Keratinocyte (primary cell): Measurements from ENCODE around the gene MTHFD2L. TPM values are rescaled to one million over a fixed set of nuclear protein-coding genes. Genes with fewer than 3 reads are reported as not detected.

Source experiments
- DNase-seq: peaks from one replicate; pipeline ENCODE4 v3.0.0-alpha.2; 2011; ENCODE audit warnings: low read depth, missing footprints, low spot score
- FAIRE-seq: peaks from 2 replicates; lab custom pipeline; 2011; peaks lifted over from hg19 to GRCh38; lab: Jason Lieb, UNC
- H2AFZ ChIP-seq: 2 replicates; pipeline ENCODE4 v1.6.0; 2012; ENCODE audit warnings: low read length, control low read depth, inconsistent platforms; ENCODE audit not compliant: control insufficient read depth
- H3K27ac ChIP-seq: 2 replicates; pipeline ENCODE4 v1.5.1; 2011; ENCODE audit warnings: low read length; ENCODE audit not compliant: control insufficient read depth, insufficient read depth
- H3K27me3 ChIP-seq: 3 replicates; pipeline ENCODE4 v1.6.0; 2011; ENCODE audit warnings: low read length; ENCODE audit not compliant: control insufficient read depth, insufficient read depth; ENCODE audit errors: extremely low read depth
- H3K36me3 ChIP-seq, 2 experiments: 2 replicates in 1 of 2; 3 replicates in 1 of 2; pipeline ENCODE4 v1.5.1; 2011; ENCODE audit warnings: low read length in 2 of 2, mild to moderate bottlenecking in 1 of 2; ENCODE audit not compliant: control insufficient read depth in 2 of 2, insufficient read depth in 2 of 2; ENCODE audit errors: extremely low read depth in 1 of 2
- H3K4me1 ChIP-seq: 3 replicates; pipeline ENCODE4 v1.5.1; 2011; ENCODE audit warnings: low read length; ENCODE audit not compliant: control insufficient read depth, insufficient read depth; ENCODE audit errors: extremely low read depth
- H3K4me2 ChIP-seq: 3 replicates; pipeline ENCODE4 v1.6.0; 2011; ENCODE audit warnings: low read depth, low read length; ENCODE audit not compliant: control insufficient read depth, insufficient read depth; ENCODE audit errors: extremely low read depth
- H3K4me3 ChIP-seq, 3 experiments: fragments of 200-600 bp in 1 of 3; sonication (generic) in 1 of 3; 2 replicates in 2 of 3; 3 replicates in 1 of 3; pipeline ENCODE4 v1.5.1; 2011 to 2016; ENCODE audit warnings: low read length in 3 of 3, mild to moderate bottlenecking in 3 of 3, control low read depth in 2 of 3, inconsistent platforms in 1 of 3, low read depth in 1 of 3, mixed read lengths in 1 of 3, mixed run types in 1 of 3, moderate library complexity in 1 of 3; ENCODE audit not compliant: control insufficient read depth in 2 of 3, insufficient read depth in 2 of 3; ENCODE audit errors: extremely low read depth in 1 of 3
- H3K79me2 ChIP-seq: 2 replicates; pipeline ENCODE4 v1.6.0; 2012; ENCODE audit warnings: low read length; ENCODE audit not compliant: control insufficient read depth, insufficient read depth
- H3K9ac ChIP-seq: 3 replicates; pipeline ENCODE4 v1.6.0; 2011; ENCODE audit warnings: low read length; ENCODE audit not compliant: control insufficient read depth, insufficient read depth; ENCODE audit errors: extremely low read depth
- H3K9me1 ChIP-seq: 3 replicates; pipeline ENCODE4 v1.6.0; 2011; ENCODE audit warnings: low read length; ENCODE audit not compliant: control insufficient read depth, insufficient read depth; ENCODE audit errors: extremely low read depth
- H3K9me3 ChIP-seq: 2 replicates; pipeline ENCODE4 v1.5.1; 2012; ENCODE audit warnings: low read depth, low read length; ENCODE audit not compliant: control insufficient read depth
- H4K20me1 ChIP-seq: 3 replicates; pipeline ENCODE4 v1.6.0; 2011; ENCODE audit warnings: low read length; ENCODE audit not compliant: control insufficient read depth, insufficient read depth; ENCODE audit errors: extremely low read depth
- CTCF ChIP-seq, 3 experiments: IDR thresholded peaks in 1 of 3; conservative IDR thresholded peaks in 1 of 3; optimal IDR thresholded peaks in 1 of 3; 2 replicates in 2 of 3; 3 replicates in 1 of 3; pipeline versions ENCODE3 to v1.5.1; 2011; ENCODE audit warnings: low read length in 3 of 3, mild to moderate bottlenecking in 3 of 3, moderate library complexity in 2 of 3, control low read depth in 1 of 3, inconsistent platforms in 1 of 3; ENCODE audit not compliant: insufficient read depth in 2 of 3; ENCODE audit errors: extremely low read depth in 1 of 3
- EZH2 ChIP-seq: IDR thresholded peaks from one replicate; pipeline ENCODE4 v1.6.1; 2012; ENCODE audit warnings: inconsistent platforms, mild to moderate bottlenecking, low read length, moderate library complexity
- dilution Hi-C: fragments of 300-500 bp; cut with MboI; formaldehyde crosslinking; loops from one replicate; pipeline ENCODE4 v1.7.0; 2020; ENCODE audit warnings: low sequenced_read_pairs; ENCODE audit not compliant: extremely low pct_ligation_motif_present
- polyA plus RNA-seq, 5 experiments: library from polyadenylated mRNA; depleted of rRNA in 3 of 5; stranded (reverse) in 3 of 5; stranded (forward) in 1 of 5; unstranded in 1 of 5; fragments of >200 nt; gene quantifications; 1 replicate in 1 of 5; 2 replicates in 3 of 5; 3 replicates in 1 of 5; pipeline versions ENCODE4 v1.2.1 to v1.2.3, GENCODE V29; 2011 to 2012; ENCODE audit warnings: missing spikeins in 2 of 5, low read depth in 1 of 5, low replicate concordance in 1 of 5

MTHFD2L gene
- polyA plus RNA-seq, 1 donor (not counting 4 experiments of a cell fraction or from before 2014, with no cell fraction given): 30.4 TPM

- dilution Hi-C loops: no loop called here
- peak; percentile 66 for FAIRE-seq
- Histone ChIP-seq H3K79me2 (no peaks in the 10 kb centered on the region), H3K4me3 (no peak overlapping the region), H3K36me3 (peaks cover 0 to 5% of the 10 kb centered on the region in 2 experiments), H3K9me3 (no peaks in the 10 kb centered on the region), H4K20me1 (no peaks in the 10 kb centered on the region), H3K27ac (no peak overlapping the region), H3K9me1 (no peaks in the 10 kb centered on the region), H2AFZ (no peak overlapping the region), H3K4me2 (no peak overlapping the region), H3K27me3 (no peaks in the 10 kb centered on the region), H3K9ac (no peak overlapping the region), H3K4me1 (peaks cover 10% of the 10 kb centered on the region)
- no peak for TF ChIP-seq CTCF (optimal IDR thresholded peaks at IDR 0.05 in 1 of 3, IDR thresholded peaks at IDR 0.05 in 1 of 3, conservative IDR thresholded peaks at IDR 0.05 in 1 of 3; ENCODE audit: extremely low read depth in 1 of 3, insufficient read depth in 2 of 3, low read length in 3 of 3)
- no peak for TF ChIP-seq EZH2
- peak; percentile 41 for DNase-seq
These were observed 65.9 kb downstream of the MTHFD2L start for GRCh38 chr4:74223801-74224200.

GRCh38 chr4:74228691-74229640 lies 71.0 kb downstream of the MTHFD2L start:
- Histone ChIP-seq H3K9me3 (no peaks in the 10 kb centered on the region), H3K9ac (no peak overlapping the region), H3K4me1 (peaks cover 15% of the 10 kb centered on the region), H3K4me3 (no peak overlapping the region), H2AFZ (no peak overlapping the region), H3K27me3 (no peaks in the 10 kb centered on the region), H3K79me2 (no peaks in the 10 kb centered on the region), H3K36me3 (peaks cover 0 to 5% of the 10 kb centered on the region in 2 experiments), H3K27ac (no peak overlapping the region), H4K20me1 (no peaks in the 10 kb centered on the region), H3K4me2 (no peak overlapping the region), H3K9me1 (no peaks in the 10 kb centered on the region)
- DNase-seq (peak; percentile 57), FAIRE-seq (peak; percentile 90)
- TF ChIP-seq EZH2 (no peak), CTCF (optimal IDR thresholded peaks at IDR 0.05 in 1 of 3, IDR thresholded peaks at IDR 0.05 in 1 of 3, conservative IDR thresholded peaks at IDR 0.05 in 1 of 3; ENCODE audit: extremely low read depth in 1 of 3, insufficient read depth in 2 of 3, low read length in 3 of 3) (peak; percentile 91 to 93 (median 91))
- dilution Hi-C loops: no loop called here
